C4-2B (cell line): ENCODE data around the gene PEX16.

ENCODE experiments used
- CTCF ChIP-seq: fragments of 450-650 bp; conservative IDR thresholded peaks from 2 replicates; pipeline ENCODE4 v1.5.1; 2017; ENCODE audit warnings: mild to moderate bottlenecking
- ZFX ChIP-seq: fragments of 450-650 bp; IDR thresholded peaks from 2 replicates; pipeline ENCODE4 v1.6.1; 2017

- no peak for TF ChIP-seq CTCF
- TF ChIP-seq ZFX: no peak
Observed at GRCh38 chr11:45931739-45932138, 14.1 kb upstream of the PEX16 start.
